OCI-LY1 (cell line): Measurements from ENCODE around the gene ATP11A.

Experiments used
- H2AFZ ChIP-seq: fragments of 200-600 bp; sonication (generic), shearing (Covaris generic); 2 replicates; pipeline ENCODE4 v1.6.0; 2014; ENCODE audit warnings: antibody characterized with exemption, mild to moderate bottlenecking, low read length
- H3F3A ChIP-seq: fragments of 200-600 bp; sonication (generic), shearing (Covaris generic); 2 replicates; pipeline ENCODE4 v1.6.0; 2014; ENCODE audit warnings: mild to moderate bottlenecking, antibody characterized with exemption, low read length, moderate library complexity; ENCODE audit not compliant: insufficient read depth
- H3K27ac ChIP-seq: fragments of 200-600 bp; sonication (generic); 2 replicates; pipeline ENCODE4 v1.5.1; 2014; ENCODE audit warnings: low read length, mixed run types, mild to moderate bottlenecking, low read depth; ENCODE audit not compliant: poor library complexity, severe bottlenecking
- H3K27me3 ChIP-seq: fragments of 200-600 bp; sonication (generic); 2 replicates; pipeline ENCODE4 v1.6.0; 2014; ENCODE audit warnings: antibody characterized with exemption, mild to moderate bottlenecking, low read length, moderate library complexity; ENCODE audit not compliant: insufficient read depth
- H3K36me3 ChIP-seq: fragments of 200-600 bp; sonication (generic); 2 replicates; pipeline ENCODE4 v1.6.1; 2014; ENCODE audit warnings: mild to moderate bottlenecking, antibody characterized with exemption, low read length, moderate library complexity, mixed read lengths; ENCODE audit not compliant: insufficient read depth
- H3K4me1 ChIP-seq: fragments of 200-600 bp; sonication (generic); 2 replicates; pipeline ENCODE4 v1.5.1; 2014; ENCODE audit warnings: mild to moderate bottlenecking, low read length, moderate library complexity; ENCODE audit not compliant: insufficient read depth, severe bottlenecking
- H3K4me2 ChIP-seq: fragments of 200-600 bp; sonication (generic), shearing (Covaris generic); 2 replicates; pipeline ENCODE4 v1.6.1; 2014; ENCODE audit warnings: low read length
- H3K4me3 ChIP-seq: fragments of 200-600 bp; sonication (generic); 2 replicates; pipeline ENCODE4 v1.5.1; 2014; ENCODE audit warnings: low read length, low read depth, mild to moderate bottlenecking, mixed read lengths; ENCODE audit not compliant: poor library complexity, severe bottlenecking
- H3K79me2 ChIP-seq: fragments of 200-600 bp; shearing (Covaris generic); 2 replicates; pipeline ENCODE4 v1.6.1; 2016; ENCODE audit warnings: mixed run types, low read length, mixed read lengths; ENCODE audit not compliant: insufficient read depth
- H3K9ac ChIP-seq: fragments of 200-600 bp; sonication (generic), shearing (Covaris generic); 2 replicates; pipeline ENCODE4 v1.6.1; 2014; ENCODE audit warnings: mild to moderate bottlenecking, low read length, mixed read lengths
- H3K9me2 ChIP-seq: fragments of 200-600 bp; sonication (generic), shearing (Covaris generic); 2 replicates; pipeline ENCODE4 v1.6.1; 2014; ENCODE audit warnings: low read depth, mild to moderate bottlenecking, low read length, mixed read lengths
- H3K9me3 ChIP-seq: fragments of 200-600 bp; shearing (Covaris generic); 2 replicates; pipeline ENCODE4 v1.6.1; 2014; ENCODE audit warnings: low read length, mixed read lengths
- H4K20me1 ChIP-seq: fragments of 200-600 bp; sonication (generic), shearing (Covaris generic); 2 replicates; pipeline ENCODE4 v1.6.0; 2016; ENCODE audit warnings: mild to moderate bottlenecking, low read length; ENCODE audit not compliant: insufficient read depth
- CTCF ChIP-seq: fragments of 200-600 bp; sonication (generic), shearing (Covaris generic); IDR thresholded peaks from 2 replicates; pipeline ENCODE4 v1.5.1; 2017; ENCODE audit warnings: mild to moderate bottlenecking, antibody characterized with exemption, low read length, moderate library complexity, mixed read lengths
- EZH2 ChIP-seq: fragments of 200-600 bp; sonication (generic), shearing (Covaris generic); IDR thresholded peaks from 2 replicates; pipeline ENCODE4 v1.8.0; 2017; ENCODE audit warnings: borderline replicate concordance, mixed run types, mild to moderate bottlenecking, antibody characterized with exemption, low read length, moderate library complexity, mixed read lengths

ATP11A gene

DNA sequence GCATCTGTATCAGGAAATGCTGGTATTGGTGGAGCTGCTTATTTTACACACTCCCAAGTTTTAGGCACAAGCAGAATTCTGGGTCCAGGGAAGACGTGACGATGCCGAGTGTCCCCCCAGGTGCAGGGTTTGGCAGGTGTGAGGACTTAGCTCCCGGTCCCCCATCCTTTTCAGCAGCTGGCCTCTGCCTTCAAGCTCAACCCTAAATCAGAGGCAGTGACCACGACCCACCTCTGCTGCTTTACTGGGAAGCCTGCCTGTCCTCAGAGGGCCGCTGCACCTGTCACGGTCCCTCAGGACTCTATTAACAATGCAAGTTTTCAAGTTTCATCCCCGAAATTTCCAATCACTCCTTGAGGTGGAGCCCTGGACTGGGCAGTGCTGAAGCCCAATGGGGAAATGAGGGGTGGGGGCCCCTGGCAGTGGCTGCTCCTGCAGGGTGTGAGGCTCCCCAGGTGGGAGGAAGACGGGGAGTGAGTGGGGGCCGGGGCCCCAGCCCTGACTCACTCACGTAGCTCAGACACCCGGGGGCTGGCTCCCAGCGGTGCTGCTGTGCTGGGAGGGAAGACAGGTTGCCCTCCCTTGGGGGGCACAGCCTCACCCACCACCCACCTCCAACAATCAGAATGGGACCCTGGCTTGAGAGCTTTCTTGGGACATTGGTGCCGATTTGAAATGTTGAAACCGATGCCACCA is 186.6 kb downstream of the ATP11A start:
- Histone ChIP-seq H3K4me3 (no peak overlapping the region), H2AFZ (no peak overlapping the region), H3F3A (no peaks in the 10 kb centered on the region), H3K4me1 (peaks cover 21% of the 10 kb centered on the region), H4K20me1 (no peaks in the 10 kb centered on the region), H3K36me3 (peaks cover 6% of the 10 kb centered on the region; the same call in 1 of the 2 replicates), H3K27me3 (no peaks in the 10 kb centered on the region), H3K9me3 (no peaks in the 10 kb centered on the region), H3K27ac (no peak overlapping the region), H3K9ac (no peak overlapping the region), H3K4me2 (no peak overlapping the region), H3K79me2 (no peaks in the 10 kb centered on the region), H3K9me2 (no peaks in the 10 kb centered on the region)
- no peak for TF ChIP-seq EZH2
- TF ChIP-seq CTCF, result no peak

- no peak overlapping the region for H3K4me3 ChIP-seq
- H3K4me1 ChIP-seq, result peaks cover 21% of the 10 kb centered on the region
- H3K27me3 ChIP-seq, result no peaks in the 10 kb centered on the region
- no peaks in the 10 kb centered on the region for H3K79me2 ChIP-seq
- no peaks in the 10 kb centered on the region for H3F3A ChIP-seq
- TF ChIP-seq CTCF, result no peak
- no peak for TF ChIP-seq EZH2
- H3K36me3 ChIP-seq, result peaks cover 6% of the 10 kb centered on the region; the same call in 1 of the 2 replicates
- no peak overlapping the region for H3K27ac ChIP-seq
- no peak overlapping the region for H3K4me2 ChIP-seq
- no peak overlapping the region for H2AFZ ChIP-seq
- H3K9me2 ChIP-seq, result no peaks in the 10 kb centered on the region
- H3K9ac ChIP-seq, result no peak overlapping the region
- no peaks in the 10 kb centered on the region for H3K9me3 ChIP-seq
- no peaks in the 10 kb centered on the region for H4K20me1 ChIP-seq
Observed at GRCh38 chr13:112877066-112877465, 187.2 kb downstream of the ATP11A start.

DNA sequence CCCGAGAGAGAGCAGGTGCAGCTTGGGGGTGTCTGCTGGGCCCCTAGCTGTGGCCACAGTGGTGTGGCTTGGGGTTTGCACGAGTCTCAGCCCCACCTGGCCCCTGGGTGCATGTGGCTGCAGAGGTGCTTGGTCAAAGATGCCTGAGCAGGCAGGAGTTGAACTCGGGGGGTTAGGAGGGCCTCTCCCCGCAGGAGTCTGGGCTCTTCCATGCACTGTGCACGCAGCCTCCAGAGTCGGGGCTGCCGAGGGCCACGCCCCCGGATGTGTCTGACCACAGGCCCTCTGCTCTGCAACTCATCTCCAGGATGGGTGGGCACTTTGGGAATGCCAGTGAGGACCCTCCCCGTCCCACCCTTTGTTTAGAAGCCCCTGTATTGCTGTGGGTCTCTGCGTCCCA is 187.7 kb downstream of the ATP11A start:
- Histone ChIP-seq H3K4me1 (peaks cover 16% of the 10 kb centered on the region), H3K79me2 (no peaks in the 10 kb centered on the region), H3K4me3 (no peak overlapping the region), H3K36me3 (peaks cover 6% of the 10 kb centered on the region; the same call in 1 of the 2 replicates), H3K4me2 (no peak overlapping the region), H3K27me3 (no peaks in the 10 kb centered on the region), H3K9me2 (no peaks in the 10 kb centered on the region), H2AFZ (no peak overlapping the region), H3K9ac (no peak overlapping the region), H3K9me3 (no peaks in the 10 kb centered on the region), H3K27ac (no peak overlapping the region), H3F3A (no peaks in the 10 kb centered on the region), H4K20me1 (no peaks in the 10 kb centered on the region)
- TF ChIP-seq EZH2 (no peak), CTCF (no peak)
